Measurements from ENCODE around the gene BCAS3. TPM values are rescaled to one million over a fixed set of nuclear protein-coding genes. Genes with fewer than 3 reads are reported as not detected.

The BCAS3 gene
- total and polyA plus RNA-seq, 4 donors: 5.8 to 24.6 (median 10.1) TPM

GRCh38 chr17:61233991-61234750, 556.5 kb downstream of the BCAS3 start:
- Histone ChIP-seq H3K4me3 (ENCODE audit: low read depth in 1 of 3, low read length in 3 of 3) (no peak overlapping the region), H3K27me3 (ENCODE audit: control insufficient read depth in 4 of 4, insufficient read depth in 4 of 4, low read length in 3 of 4) (no peaks in the 10 kb centered on the region), H3K27ac (ENCODE audit: low read depth in 1 of 2, low read length in 2 of 2) (no peak overlapping the region), H3K9me3 (ENCODE audit: control insufficient read depth in 4 of 4, low read length in 3 of 4) (no peaks in the 10 kb centered on the region), H3K36me3 (ENCODE audit: control insufficient read depth in 4 of 4, insufficient read depth in 3 of 4, low read depth in 1 of 4, low read length in 3 of 4) (no peaks in the 10 kb centered on the region), H3K9ac (ENCODE audit: low read depth in 1 of 2, low read length in 2 of 2) (no peak overlapping the region), H3K4me1 (ENCODE audit: control insufficient read depth in 4 of 4, insufficient read depth in 4 of 4, low read length in 3 of 4) (peaks cover 0 to 12% (median 3%) of the 10 kb centered on the region in 4 donors)
- WGBS: 98% methylated on average over 1 of the region's 1 CpG
- TF ChIP-seq FOXA1 (IDR thresholded peaks at IDR 0.05) (no peak), TAF1 (conservative IDR thresholded peaks at IDR 0.05) (no peak), REST (IDR thresholded peaks at IDR 0.05) (no peak)
- no peak for DNase-seq (ENCODE audit: low spot score)

- WGBS: 77% methylated on average over 15 of the region's 15 CpGs
- H3K4me3 ChIP-seq (ENCODE audit: low read depth in 1 of 3, low read length in 3 of 3): no peak overlapping the region
- TF ChIP-seq NR2F2 (IDR thresholded peaks at IDR 0.05) (peak; percentile 11), YY1 (IDR thresholded peaks at IDR 0.05) (no peak)
- no peaks in the 10 kb centered on the region for H3K36me3 ChIP-seq (ENCODE audit: control insufficient read depth in 4 of 4, insufficient read depth in 3 of 4, low read depth in 1 of 4, low read length in 3 of 4)
- no peaks in the 10 kb centered on the region for H3K9me3 ChIP-seq (ENCODE audit: control insufficient read depth in 4 of 4, low read length in 3 of 4)
- no peak overlapping the region for H3K9ac ChIP-seq (ENCODE audit: low read depth in 1 of 2, low read length in 2 of 2)
- DNase-seq (ENCODE audit: low spot score): no peak
- H3K4me1 ChIP-seq (ENCODE audit: control insufficient read depth in 4 of 4, insufficient read depth in 4 of 4, low read length in 3 of 4): peaks cover 0 to 12% (median 3%) of the 10 kb centered on the region in 4 donors
- H3K27ac ChIP-seq (ENCODE audit: low read depth in 1 of 2, low read length in 2 of 2): no peak overlapping the region
- H3K27me3 ChIP-seq (ENCODE audit: control insufficient read depth in 4 of 4, insufficient read depth in 4 of 4, low read length in 3 of 4): no peaks in the 10 kb centered on the region
Measured at GRCh38 chr17:61235001-61235826, 557.6 kb downstream of the BCAS3 start.

GRCh38 chr17:61235827-61236197, 558.2 kb downstream of the BCAS3 start:
- DNase-seq (ENCODE audit: low spot score): no peak
- H3K9me3 ChIP-seq (ENCODE audit: control insufficient read depth in 4 of 4, low read length in 3 of 4): no peaks in the 10 kb centered on the region
- H3K27ac ChIP-seq (ENCODE audit: low read depth in 1 of 2, low read length in 2 of 2): no peak overlapping the region
- no peaks in the 10 kb centered on the region for H3K27me3 ChIP-seq (ENCODE audit: control insufficient read depth in 4 of 4, insufficient read depth in 4 of 4, low read length in 3 of 4)
- no peak overlapping the region for H3K9ac ChIP-seq (ENCODE audit: low read depth in 1 of 2, low read length in 2 of 2)
- peaks cover 0 to 12% (median 3%) of the 10 kb centered on the region in 4 donors for H3K4me1 ChIP-seq (ENCODE audit: control insufficient read depth in 4 of 4, insufficient read depth in 4 of 4, low read length in 3 of 4)
- TF ChIP-seq SP1 (IDR thresholded peaks at IDR 0.05) (peak; percentile 62), HNF4G (IDR thresholded peaks at IDR 0.05) (no peak), YY1 (IDR thresholded peaks at IDR 0.05) (peak; percentile 21), ATF3 (IDR thresholded peaks at IDR 0.05) (no peak), RAD21 (IDR thresholded peaks at IDR 0.05) (peak; percentile 19 to 44), RXRA (IDR thresholded peaks at IDR 0.05) (peak; percentile 55 to 59), FOXA1 (IDR thresholded peaks at IDR 0.05) (no peak), FOXA2 (IDR thresholded peaks at IDR 0.05) (no peak), JUND (IDR thresholded peaks at IDR 0.05) (no peak), CTCF (IDR thresholded peaks at IDR 0.05; ENCODE audit: low read depth, low read length, missing input control) (no peak), HNF4A (conservative IDR thresholded peaks at IDR 0.05) (peak; percentile 42 to 51)
- H3K4me3 ChIP-seq (ENCODE audit: low read depth in 1 of 3, low read length in 3 of 3): no peak overlapping the region
- no peaks in the 10 kb centered on the region for H3K36me3 ChIP-seq (ENCODE audit: control insufficient read depth in 4 of 4, insufficient read depth in 3 of 4, low read depth in 1 of 4, low read length in 3 of 4)
- 26% methylated on average over 5 of the region's 5 CpGs for WGBS
